Measurements from ENCODE around the gene WDR64.

Gene WDR64

DNA sequence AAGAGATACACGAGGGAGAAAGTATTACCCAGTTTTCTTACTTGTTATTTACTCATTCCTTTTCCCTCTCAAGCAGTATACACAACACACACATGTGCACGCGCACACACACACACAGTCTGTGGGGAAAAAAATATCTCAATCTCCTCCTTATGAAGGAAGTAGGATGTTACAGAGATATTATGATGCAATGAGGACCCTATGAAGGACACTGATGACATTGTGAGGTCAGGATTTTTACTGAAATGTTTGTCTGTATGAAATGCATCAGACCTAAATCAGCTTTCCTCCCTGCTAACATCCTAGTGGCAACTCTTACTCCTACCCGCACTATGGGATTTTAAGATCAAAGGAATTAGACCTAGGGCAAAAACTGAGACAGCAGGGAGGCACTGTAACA, at the start of gene WDR64:
WDR64 (plus strand) TSS at position 270 of the 400 bp plus-strand sequence. CDS start 204 bp downstream, outside the sequence.
- Mint-ChIP-seq H3K9me3 (no peaks in the 10 kb centered on the region), H3K27me3 (peaks cover 10% of the 10 kb centered on the region), H3K4me1 (ENCODE audit: low read depth) (no peaks in the 10 kb centered on the region), H3K4me3 (no peak within 1 kb of the TSS), H3K36me3 (ENCODE audit: low read depth) (no peaks in the 10 kb centered on the region), H3K27ac (no peak within 1 kb of the TSS)

GRCh38 chr1:241603731-241604245, 48.3 kb upstream of the WDR64 start:
- Mint-ChIP-seq H3K36me3 (ENCODE audit: low read depth) (peaks cover 30% of the 10 kb centered on the region), H3K27ac (peak overlapping the region; percentile 64), H3K4me1 (ENCODE audit: low read depth) (peaks cover 29% of the 10 kb centered on the region), H3K27me3 (no peaks in the 10 kb centered on the region), H3K4me3 (no peak overlapping the region), H3K9me3 (no peaks in the 10 kb centered on the region)

DNA sequence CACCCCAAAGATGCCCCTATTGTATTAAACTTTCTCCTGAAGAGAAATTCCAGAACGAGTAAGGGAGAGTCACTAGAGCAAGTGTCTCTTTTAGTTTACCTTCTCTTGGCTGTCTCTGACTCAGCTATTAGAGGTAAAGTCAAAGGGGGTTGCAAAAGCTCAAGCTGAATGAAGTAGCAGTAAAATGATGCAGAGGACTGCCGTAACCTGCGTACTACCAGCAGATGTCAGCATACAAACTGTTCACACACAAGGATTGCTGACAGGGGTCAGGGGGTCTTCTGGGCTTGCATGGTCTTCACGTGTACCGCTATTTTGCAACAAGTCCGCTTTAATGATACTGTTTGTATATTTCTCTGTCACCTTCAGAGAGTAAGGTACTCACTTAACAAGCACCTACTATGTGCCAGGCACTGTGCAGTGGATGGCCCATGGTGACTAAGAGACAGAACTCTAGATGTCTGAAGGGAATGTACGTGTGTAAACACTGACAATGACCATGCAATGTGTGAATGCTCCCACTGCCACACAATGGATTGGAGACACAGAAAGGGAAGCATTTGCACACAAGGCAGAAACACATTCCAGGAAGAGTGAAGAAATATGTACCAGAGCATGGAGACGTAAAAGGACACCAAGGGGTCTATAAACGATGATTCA, 46.8 kb upstream of the WDR64 start:
- Mint-ChIP-seq H3K4me1 (ENCODE audit: low read depth) (peaks cover 30% of the 10 kb centered on the region), H3K27ac (no peak overlapping the region), H3K4me3 (no peak overlapping the region), H3K27me3 (no peaks in the 10 kb centered on the region), H3K9me3 (no peaks in the 10 kb centered on the region), H3K36me3 (ENCODE audit: low read depth) (peaks cover 30% of the 10 kb centered on the region)

GRCh38 chr1:241606544-241606943, 45.5 kb upstream of the WDR64 start:
- H3K4me1 Mint-ChIP-seq (ENCODE audit: low read depth) = peaks cover 24% of the 10 kb centered on the region
- no peaks in the 10 kb centered on the region for H3K9me3 Mint-ChIP-seq
- H3K27me3 Mint-ChIP-seq = no peaks in the 10 kb centered on the region
- no peak overlapping the region for H3K27ac Mint-ChIP-seq
- H3K36me3 Mint-ChIP-seq (ENCODE audit: low read depth) = peaks cover 24% of the 10 kb centered on the region
- H3K4me3 Mint-ChIP-seq = no peak overlapping the region

GRCh38 chr1:241607497-241607896, 44.6 kb upstream of the WDR64 start:
- H3K27ac Mint-ChIP-seq = no peak overlapping the region
- H3K4me1 Mint-ChIP-seq (ENCODE audit: low read depth) = peaks cover 26% of the 10 kb centered on the region
- no peaks in the 10 kb centered on the region for H3K9me3 Mint-ChIP-seq
- H3K27me3 Mint-ChIP-seq = no peaks in the 10 kb centered on the region
- peaks cover 15% of the 10 kb centered on the region for H3K36me3 Mint-ChIP-seq (ENCODE audit: low read depth)
- H3K4me3 Mint-ChIP-seq = no peak overlapping the region

DNA sequence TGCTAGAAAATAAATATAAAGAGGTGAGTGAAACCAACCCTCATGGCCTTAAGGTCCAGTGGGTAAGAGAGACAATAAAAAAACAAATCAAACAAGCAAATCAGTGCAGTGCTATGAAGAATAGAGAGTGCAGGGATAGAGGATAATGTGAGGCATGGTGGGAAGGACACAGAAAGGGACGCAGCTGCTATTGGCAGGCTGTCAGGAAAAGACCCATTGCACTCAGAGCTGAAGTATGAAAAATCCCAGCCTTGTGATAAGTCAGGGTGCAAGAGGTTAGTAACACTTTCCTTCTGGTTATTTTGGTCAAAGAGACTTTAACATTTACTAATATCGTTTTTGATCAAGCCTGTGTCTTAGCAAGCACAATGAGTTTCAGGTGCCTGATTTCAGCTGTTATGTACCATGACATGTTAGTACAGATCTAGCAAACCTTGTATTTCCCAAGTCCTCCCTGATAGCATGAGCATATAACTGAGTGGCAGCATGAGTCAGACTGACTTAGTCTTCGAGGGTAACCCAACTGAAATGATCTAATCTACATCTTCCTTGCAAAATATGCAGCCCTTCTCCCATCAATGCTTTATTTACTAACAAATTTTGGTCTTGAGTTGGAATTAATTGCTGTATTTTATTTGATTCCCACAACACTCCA, 43.6 kb upstream of the WDR64 start:
- Mint-ChIP-seq H3K4me1 (ENCODE audit: low read depth) (peaks cover 30% of the 10 kb centered on the region), H3K4me3 (no peak overlapping the region), H3K27ac (no peak overlapping the region), H3K9me3 (no peaks in the 10 kb centered on the region), H3K36me3 (ENCODE audit: low read depth) (peaks cover 6% of the 10 kb centered on the region), H3K27me3 (no peaks in the 10 kb centered on the region)

DNA sequence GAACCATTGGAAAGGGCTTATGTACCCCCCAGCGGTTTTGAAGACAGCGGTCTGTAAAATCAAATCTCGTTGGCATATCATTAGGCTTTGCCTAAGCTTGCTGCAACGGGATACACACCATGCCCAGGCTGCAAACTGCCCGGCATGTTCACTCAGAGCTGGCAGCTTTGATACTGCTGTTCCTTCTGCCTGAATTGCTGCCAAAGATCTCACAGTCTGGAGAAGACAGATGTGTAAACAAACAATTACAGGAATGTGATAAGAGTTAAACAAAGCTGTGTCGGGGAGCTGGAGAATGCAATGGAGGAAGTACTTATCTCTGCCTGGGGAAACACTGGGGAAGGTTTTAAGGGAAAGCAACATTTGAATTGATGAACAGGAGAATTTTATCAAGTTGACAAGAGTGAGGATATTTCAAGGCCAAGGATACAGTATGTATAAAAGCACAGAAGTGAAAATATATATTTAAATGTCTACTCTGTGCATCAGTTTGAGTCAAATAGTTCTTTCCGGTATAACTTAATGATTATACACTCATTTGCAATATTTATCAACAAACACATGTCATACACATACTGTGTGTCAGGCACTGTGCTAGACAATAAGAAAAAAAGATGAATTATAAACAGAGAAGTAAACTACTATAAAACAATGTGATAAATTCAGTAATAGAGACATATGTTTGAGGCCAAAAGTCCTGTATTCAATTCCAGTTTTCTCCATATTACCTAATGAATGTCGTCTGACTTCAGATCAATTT, 41.8 kb upstream of the WDR64 start:
- H3K4me3 Mint-ChIP-seq = no peak overlapping the region
- H3K27ac Mint-ChIP-seq = no peak overlapping the region
- H3K9me3 Mint-ChIP-seq = no peaks in the 10 kb centered on the region
- no peaks in the 10 kb centered on the region for H3K27me3 Mint-ChIP-seq
- H3K36me3 Mint-ChIP-seq (ENCODE audit: low read depth) = no peaks in the 10 kb centered on the region
- H3K4me1 Mint-ChIP-seq (ENCODE audit: low read depth) = peaks cover 34% of the 10 kb centered on the region

GRCh38 chr1:241611063-241611462, 41.0 kb upstream of the WDR64 start:
- Mint-ChIP-seq H3K27me3 (no peaks in the 10 kb centered on the region), H3K4me1 (ENCODE audit: low read depth) (peaks cover 34% of the 10 kb centered on the region), H3K9me3 (no peaks in the 10 kb centered on the region), H3K27ac (no peak overlapping the region), H3K4me3 (no peak overlapping the region), H3K36me3 (ENCODE audit: low read depth) (no peaks in the 10 kb centered on the region)

GRCh38 chr1:241611736-241612135, 40.3 kb upstream of the WDR64 start:
- peaks cover 34% of the 10 kb centered on the region for H3K4me1 Mint-ChIP-seq (ENCODE audit: low read depth)
- H3K27me3 Mint-ChIP-seq = no peaks in the 10 kb centered on the region
- no peak overlapping the region for H3K27ac Mint-ChIP-seq
- no peaks in the 10 kb centered on the region for H3K9me3 Mint-ChIP-seq
- H3K36me3 Mint-ChIP-seq (ENCODE audit: low read depth) = no peaks in the 10 kb centered on the region
- no peak overlapping the region for H3K4me3 Mint-ChIP-seq

DNA sequence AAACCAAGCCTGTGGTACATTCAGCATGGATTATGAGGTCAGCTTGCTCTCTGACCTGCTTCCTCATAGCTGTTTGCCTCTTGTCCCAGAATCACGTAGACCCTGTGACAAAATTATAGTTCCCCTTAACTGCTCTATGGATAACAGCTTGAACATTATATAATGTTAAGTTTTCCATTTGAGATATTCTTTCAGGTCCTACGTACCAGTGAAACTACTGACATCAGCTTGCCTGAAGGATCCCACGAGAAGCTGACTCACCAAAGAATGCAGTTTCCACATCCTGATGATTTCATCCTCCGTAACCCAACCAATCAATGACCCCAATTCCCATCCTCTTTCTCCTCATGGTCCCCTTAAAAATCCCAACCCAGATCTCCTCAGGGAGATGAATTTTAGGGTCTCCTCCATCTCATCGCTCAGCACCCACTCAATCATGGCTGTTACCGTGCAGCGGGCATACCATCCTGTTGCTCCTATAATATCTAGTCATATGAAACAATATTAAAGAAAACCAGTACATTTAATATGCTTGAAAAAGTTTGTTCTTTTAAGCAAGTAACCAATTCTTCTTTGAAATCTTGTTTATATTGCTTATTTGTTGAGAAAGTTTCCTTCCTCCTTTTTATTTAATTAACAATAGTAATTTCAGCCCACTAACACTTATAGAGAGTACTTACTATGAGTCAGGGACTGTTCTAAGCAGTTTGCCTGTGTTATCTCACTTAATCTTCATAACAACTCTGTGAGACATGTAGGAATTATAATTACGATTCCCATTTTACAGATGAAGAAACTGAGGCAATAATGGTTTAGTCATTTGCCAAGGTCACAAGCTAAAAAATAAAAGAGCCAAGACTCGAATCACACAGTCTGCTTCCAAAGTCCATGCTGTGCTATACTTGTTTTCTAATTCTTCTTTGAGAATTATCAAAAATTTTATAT, 39.3 kb upstream of the WDR64 start:
- peaks cover 42% of the 10 kb centered on the region for H3K4me1 Mint-ChIP-seq (ENCODE audit: low read depth)
- no peak overlapping the region for H3K4me3 Mint-ChIP-seq
- peak overlapping the region; percentile 73 for H3K27ac Mint-ChIP-seq

DNA sequence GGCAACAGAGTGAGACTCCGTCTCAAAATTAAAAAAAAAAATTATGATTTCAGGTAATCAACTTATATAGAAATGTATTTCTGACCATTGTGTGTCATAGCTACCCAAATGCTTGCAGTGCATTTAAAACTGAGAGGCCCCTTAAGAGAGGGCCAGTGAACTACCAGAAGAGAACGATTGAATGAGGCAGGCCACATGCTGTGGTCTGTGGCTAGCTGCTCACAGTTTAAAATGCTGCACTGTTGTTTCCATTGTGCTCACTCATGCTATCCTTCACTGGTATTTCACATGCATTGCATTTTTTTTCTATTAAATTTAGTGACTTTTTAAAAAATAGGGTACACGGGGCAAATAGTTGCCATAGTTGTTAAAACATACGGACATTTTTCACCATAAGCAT, 37.9 kb upstream of the WDR64 start:
- Mint-ChIP-seq H3K27me3 (no peaks in the 10 kb centered on the region), H3K36me3 (ENCODE audit: low read depth) (peaks cover 5% of the 10 kb centered on the region), H3K4me1 (ENCODE audit: low read depth) (peaks cover 41% of the 10 kb centered on the region), H3K4me3 (no peak overlapping the region), H3K27ac (no peak overlapping the region), H3K9me3 (no peaks in the 10 kb centered on the region)

More for the DNA sequence above, 39.3 kb upstream of the WDR64 start:
- Mint-ChIP-seq H3K36me3 (ENCODE audit: low read depth) (peaks cover 5% of the 10 kb centered on the region), H3K9me3 (no peaks in the 10 kb centered on the region), H3K27me3 (no peaks in the 10 kb centered on the region)

GRCh38 chr1:241614572-241614971, 37.5 kb upstream of the WDR64 start:
- no peak overlapping the region for H3K4me3 Mint-ChIP-seq
- H3K4me1 Mint-ChIP-seq (ENCODE audit: low read depth) = peaks cover 41% of the 10 kb centered on the region
- no peaks in the 10 kb centered on the region for H3K9me3 Mint-ChIP-seq
- H3K27ac Mint-ChIP-seq = no peak overlapping the region
- H3K27me3 Mint-ChIP-seq = no peaks in the 10 kb centered on the region
- peaks cover 5% of the 10 kb centered on the region for H3K36me3 Mint-ChIP-seq (ENCODE audit: low read depth)

DNA sequence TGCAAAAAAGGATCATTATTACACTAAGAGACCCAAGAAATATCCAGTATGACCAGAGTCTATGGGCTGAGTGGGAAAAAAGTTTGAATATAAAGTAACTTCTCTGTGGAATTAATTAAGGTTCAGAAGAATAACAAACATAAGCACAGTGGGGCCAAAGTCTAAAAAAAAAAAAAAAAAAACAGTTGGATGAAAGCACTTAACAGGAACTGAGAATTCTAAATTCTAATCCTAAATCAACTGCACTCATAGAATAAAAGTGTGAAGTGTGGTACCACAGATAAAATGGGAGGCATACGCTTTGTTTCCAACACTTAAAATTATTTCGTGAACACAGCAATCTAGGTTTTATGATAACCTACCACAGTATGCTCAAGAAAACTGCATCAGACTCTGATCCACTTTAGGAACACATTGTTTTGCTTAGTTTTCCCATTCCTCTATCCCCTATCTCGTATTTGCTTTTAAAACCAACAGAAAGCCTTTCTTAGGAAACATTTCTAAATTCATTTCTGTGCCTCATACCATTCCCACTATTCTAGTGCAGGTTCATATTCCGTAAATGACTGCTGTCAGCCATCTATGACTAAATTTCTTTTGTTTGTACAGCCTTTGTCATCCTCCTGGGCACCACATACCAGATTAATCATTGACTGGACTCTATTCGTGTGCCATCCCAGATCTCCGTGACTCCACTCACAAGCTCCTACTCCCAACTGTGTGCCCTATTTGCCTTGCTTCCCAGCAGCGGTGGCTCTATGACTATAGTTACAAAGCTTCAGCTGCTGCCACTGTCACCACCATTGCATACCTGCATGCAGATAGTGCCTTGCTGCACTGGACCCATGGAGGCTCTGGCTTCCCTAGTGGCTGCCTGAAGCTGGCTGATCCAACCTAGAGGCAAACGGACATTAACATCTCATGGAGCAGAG, 36.8 kb upstream of the WDR64 start:
- Mint-ChIP-seq H3K27me3 (no peaks in the 10 kb centered on the region), H3K4me1 (ENCODE audit: low read depth) (peaks cover 41% of the 10 kb centered on the region), H3K36me3 (ENCODE audit: low read depth) (peaks cover 5% of the 10 kb centered on the region), H3K9me3 (no peaks in the 10 kb centered on the region), H3K4me3 (no peak overlapping the region), H3K27ac (no peak overlapping the region)

Data from stimulated activated naive CD8-positive, alpha-beta T cell treated with anti-CD3 and anti-CD28 coated beads, Interleukin-15, Interleukin-2, amounts not matched to agents 100 ng/mL and 50 ng/mL, for 24 hours (primary cell).